CD4-positive, CD25-positive, alpha-beta regulatory T cell (primary cell): ENCODE results near the gene CORT. TPM values are rescaled to one million over a fixed set of nuclear protein-coding genes. Genes with fewer than 3 reads are reported as not detected.
"Not testable (repeated sequence)": the region's sequence is repeated elsewhere in the genome, so short reads cannot be mapped to it uniquely, and the experiment has no call there.

Experiments
- ATAC-seq, 2 donors: fragments of 150-1000 bp; cut with Tn5 transposase; one replicate each; pipeline ENCODE4 v1.10.0; 2021; ENCODE audit warnings: low read depth in 2 of 2, moderate number of reproducible peaks in 2 of 2, moderate library complexity in 1 of 2
- DNase-seq, 3 donors: peaks; one replicate each; pipeline versions ENCODE4 v3.0.0 to v3.0.0-alpha.2; 2012 to 2022; ENCODE audit warnings: mixed read lengths in 1 of 3
- H3K27ac ChIP-seq: one replicate; pipeline ENCODE4 v1.7.0; 2013; ENCODE audit warnings: mild to moderate bottlenecking, low read length; ENCODE audit not compliant: insufficient read depth, poor library complexity, severe bottlenecking
- H3K27me3 ChIP-seq: one replicate; pipeline ENCODE4 v1.7.0; 2013; ENCODE audit warnings: low read length; ENCODE audit not compliant: control insufficient read depth, insufficient read depth
- H3K36me3 ChIP-seq: one replicate; pipeline ENCODE4 v1.7.0; 2013; ENCODE audit warnings: mild to moderate bottlenecking, low read length, moderate library complexity; ENCODE audit not compliant: control insufficient read depth, insufficient read depth
- H3K4me1 ChIP-seq: 2 replicates; pipeline ENCODE4 v1.7.0; 2013; ENCODE audit warnings: mild to moderate bottlenecking, low read length; ENCODE audit not compliant: insufficient read depth, control insufficient read depth, poor library complexity, severe bottlenecking
- H3K4me3 ChIP-seq: one replicate; pipeline ENCODE4 v1.7.0; 2013; ENCODE audit warnings: low read depth, mild to moderate bottlenecking, low read length, moderate library complexity
- H3K9me3 ChIP-seq, 2 experiments: 1 replicate in 1 of 2; 2 replicates in 1 of 2; pipeline ENCODE4 v1.7.0; 2013; ENCODE audit warnings: low read length in 2 of 2, mild to moderate bottlenecking in 1 of 2, moderate library complexity in 1 of 2; ENCODE audit not compliant: control insufficient read depth in 2 of 2
- H3K27ac Mint-ChIP-seq, 3 donors: one replicate each; pipeline ENCODE4 v1.8.0; 2020 to 2022; ENCODE audit warnings: mild to moderate bottlenecking in 3 of 3, mixed read lengths in 3 of 3, moderate library complexity in 2 of 3
- H3K27me3 Mint-ChIP-seq: one replicate; pipeline ENCODE4 v1.8.0; 2022; ENCODE audit warnings: mild to moderate bottlenecking, mixed read lengths
- H3K36me3 Mint-ChIP-seq: one replicate; pipeline ENCODE4 v1.8.0; 2020; ENCODE audit warnings: mixed read lengths
- H3K4me1 Mint-ChIP-seq, 4 donors: one replicate each; pipeline ENCODE4 v1.8.0; 2020 to 2022; ENCODE audit warnings: mixed read lengths in 4 of 4, mild to moderate bottlenecking in 1 of 4
- H3K4me3 Mint-ChIP-seq, 4 donors: one replicate each; pipeline ENCODE4 v1.8.0; 2020 to 2022; ENCODE audit warnings: mild to moderate bottlenecking in 4 of 4, mixed read lengths in 4 of 4, moderate library complexity in 3 of 4
- H3K9me3 Mint-ChIP-seq, 7 donors: one replicate each; pipeline ENCODE4 v1.8.0; 2020 to 2022; ENCODE audit warnings: mixed read lengths in 7 of 7, mild to moderate bottlenecking in 3 of 7, moderate library complexity in 2 of 7
- polyA plus RNA-seq, 4 donors: library from polyadenylated mRNA; unstranded; fragments of 300-500 nt; fragmentation: Illumina TruSeq; gene quantifications; one replicate each; pipeline ENCODE4 v1.2.3, GENCODE V29; 2021
- total RNA-seq: library from RNA; stranded (reverse); gene quantifications from one replicate; pipeline ENCODE4 v1.2.3, GENCODE V29; 2022

The CORT gene
- total and polyA plus RNA-seq, 5 donors from 2014 or later, result not detected

GRCh38 chr1:10419351-10419750 lies 30.5 kb upstream of the CORT start:
- no peak overlapping the region for H3K4me3 Mint-ChIP-seq
- H3K4me1 Mint-ChIP-seq, result peaks cover 0 to 7% (median 0%) of the 10 kb centered on the region in 4 donors
- peak overlapping the region in 1 of 3 donors; percentile 42 for H3K27ac Mint-ChIP-seq
- H3K9me3 Mint-ChIP-seq, result no peaks in the 10 kb centered on the region
- DNase-seq, result no peak
- Histone ChIP-seq H3K4me1 (no peaks in the 10 kb centered on the region), H3K36me3 (peaks cover 35% of the 10 kb centered on the region), H3K27me3 (no peaks in the 10 kb centered on the region), H3K27ac (no peak overlapping the region), H3K4me3 (no peak overlapping the region), H3K9me3 (no peaks in the 10 kb centered on the region)
- no peak for ATAC-seq
- H3K36me3 Mint-ChIP-seq, result peaks cover 44% of the 10 kb centered on the region
- no peaks in the 10 kb centered on the region for H3K27me3 Mint-ChIP-seq

- Histone ChIP-seq H3K27ac (no peak overlapping the region), H3K9me3 (no peaks in the 10 kb centered on the region), H3K27me3 (no peaks in the 10 kb centered on the region), H3K36me3 (peaks cover 32% of the 10 kb centered on the region), H3K4me1 (no peaks in the 10 kb centered on the region), H3K4me3 (no peak overlapping the region)
- DNase-seq (no peak), ATAC-seq (no peak)
- Mint-ChIP-seq H3K9me3 (no peaks in the 10 kb centered on the region), H3K27me3 (no peaks in the 10 kb centered on the region), H3K36me3 (peaks cover 29% of the 10 kb centered on the region), H3K27ac (no peak overlapping the region), H3K4me3 (no peak overlapping the region), H3K4me1 (peaks cover 0 to 2% (median 0%) of the 10 kb centered on the region in 4 donors)
Measured at GRCh38 chr1:10421637-10422036, 28.2 kb upstream of the CORT start.

DNA sequence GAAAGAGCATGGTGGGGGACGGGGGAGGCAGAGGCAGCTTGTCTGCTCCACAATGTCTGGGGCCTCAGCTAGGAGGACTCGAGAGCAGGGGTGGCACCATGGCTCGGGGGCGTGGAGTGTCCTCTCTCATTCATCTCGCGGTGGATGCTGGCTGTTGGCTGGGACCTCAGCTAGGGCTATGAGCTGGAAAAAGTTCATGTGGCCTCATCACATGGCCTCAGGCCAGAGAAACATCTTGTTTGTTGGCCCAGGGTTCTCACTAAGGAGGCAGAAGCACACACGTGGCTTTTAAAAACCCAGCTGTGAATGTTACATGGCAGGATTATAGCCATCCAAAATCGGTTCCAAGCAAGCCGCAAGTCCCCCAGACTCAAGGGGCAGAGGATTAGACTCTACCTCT lies 25.8 kb upstream of the CORT start:
- Histone ChIP-seq H3K27me3 (no peaks in the 10 kb centered on the region), H3K9me3 (no peaks in the 10 kb centered on the region), H3K4me3 (no peak overlapping the region), H3K27ac (no peak overlapping the region), H3K4me1 (no peaks in the 10 kb centered on the region), H3K36me3 (peaks cover 12% of the 10 kb centered on the region)
- ATAC-seq (no peak), DNase-seq (no peak)
- Mint-ChIP-seq H3K4me3 (no peak overlapping the region), H3K36me3 (peaks cover 14% of the 10 kb centered on the region), H3K4me1 (peaks cover 2 to 6% (median 4%) of the 10 kb centered on the region in 4 donors), H3K27ac (peak overlapping the region in 1 of 3 donors; percentile 38), H3K9me3 (no peaks in the 10 kb centered on the region), H3K27me3 (no peaks in the 10 kb centered on the region)

DNA sequence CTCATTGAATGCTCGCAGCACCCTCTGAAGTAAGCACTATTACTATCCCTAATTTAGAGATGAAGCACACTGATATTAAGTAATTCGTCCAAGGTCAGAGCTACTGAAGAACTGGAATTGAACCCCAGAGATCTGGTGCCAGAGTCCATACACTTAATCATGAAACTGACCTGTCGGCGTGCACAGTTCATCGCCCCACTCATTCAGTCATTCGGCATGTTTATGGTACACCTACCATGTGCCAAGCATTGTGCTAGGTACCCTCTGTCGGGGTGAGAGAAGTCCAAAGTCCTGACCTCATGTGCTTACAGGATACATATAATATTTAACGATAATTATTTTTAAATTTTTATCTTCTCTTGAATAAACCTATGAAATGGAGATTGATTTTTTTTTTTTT lies 25.2 kb upstream of the CORT start:
- H3K4me1 ChIP-seq, result peaks cover 4% of the 10 kb centered on the region
- H3K9me3 ChIP-seq, result no peaks in the 10 kb centered on the region
- H3K27ac ChIP-seq, result no peak overlapping the region
- no peak for ATAC-seq
- Mint-ChIP-seq H3K9me3 (no peaks in the 10 kb centered on the region), H3K36me3 (peaks cover 8% of the 10 kb centered on the region), H3K27ac (no peak overlapping the region), H3K4me1 (peaks cover 2 to 8% (median 4%) of the 10 kb centered on the region in 4 donors), H3K27me3 (no peaks in the 10 kb centered on the region), H3K4me3 (no peak overlapping the region)
- no peaks in the 10 kb centered on the region for H3K27me3 ChIP-seq
- H3K4me3 ChIP-seq, result no peak overlapping the region
- no peak for DNase-seq
- peaks cover 6% of the 10 kb centered on the region for H3K36me3 ChIP-seq

GRCh38 chr1:10425826-10426534 lies 23.9 kb upstream of the CORT start:
- H3K27me3 Mint-ChIP-seq, H3K36me3 Mint-ChIP-seq, ATAC-seq, H3K9me3 ChIP-seq, H3K4me3 ChIP-seq, H3K27me3 ChIP-seq, H3K36me3 ChIP-seq, H3K27ac Mint-ChIP-seq, DNase-seq, H3K27ac ChIP-seq, H3K9me3 Mint-ChIP-seq, H3K4me3 Mint-ChIP-seq: not testable (repeated sequence)
- peaks cover 13% of the 10 kb centered on the region for H3K4me1 ChIP-seq
- peaks cover 6 to 16% (median 11%) of the 10 kb centered on the region in 4 donors for H3K4me1 Mint-ChIP-seq

GRCh38 chr1:10426535-10426848 lies 23.3 kb upstream of the CORT start:
- not testable (repeated sequence) for H3K4me3 Mint-ChIP-seq, ATAC-seq, H3K27me3 ChIP-seq

GRCh38 chr1:10428984-10429383 lies 20.8 kb upstream of the CORT start:
- DNase-seq (no peak), ATAC-seq (no peak)
- peaks cover 6 to 26% (median 17%) of the 10 kb centered on the region in 4 donors for H3K4me1 Mint-ChIP-seq
- H3K4me1 ChIP-seq, result peaks cover 19% of the 10 kb centered on the region
- peak overlapping the region in 2 of 4 donors; percentile 85 to 92 for H3K4me3 Mint-ChIP-seq
- H3K9me3 ChIP-seq, result no peaks in the 10 kb centered on the region
- no peaks in the 10 kb centered on the region for H3K36me3 Mint-ChIP-seq
- H3K27me3 ChIP-seq, result no peaks in the 10 kb centered on the region
- H3K36me3 ChIP-seq, result no peaks in the 10 kb centered on the region
- no peaks in the 10 kb centered on the region for H3K27me3 Mint-ChIP-seq
- peak overlapping the region in 2 of 3 donors; percentile 88 to 92 for H3K27ac Mint-ChIP-seq
- no peak overlapping the region for H3K27ac ChIP-seq
- H3K4me3 ChIP-seq, result no peak overlapping the region
- no peaks in the 10 kb centered on the region for H3K9me3 Mint-ChIP-seq

More at GRCh38 chr1:10426535-10426848, 23.3 kb upstream of the CORT start:
- H3K27ac ChIP-seq, H3K36me3 ChIP-seq, H3K27me3 Mint-ChIP-seq, H3K4me3 ChIP-seq, DNase-seq, H3K27ac Mint-ChIP-seq, H3K36me3 Mint-ChIP-seq, H3K9me3 ChIP-seq, H3K9me3 Mint-ChIP-seq: not testable (repeated sequence)
- peaks cover 18% of the 10 kb centered on the region for H3K4me1 ChIP-seq
- peaks cover 6 to 21% (median 15%) of the 10 kb centered on the region in 4 donors for H3K4me1 Mint-ChIP-seq

GRCh38 chr1:10429868-10430215 lies 20.0 kb upstream of the CORT start:
- no peak for DNase-seq
- no peaks in the 10 kb centered on the region for H3K27me3 ChIP-seq
- no peaks in the 10 kb centered on the region for H3K9me3 Mint-ChIP-seq
- peaks cover 19% of the 10 kb centered on the region for H3K4me1 ChIP-seq
- no peaks in the 10 kb centered on the region for H3K9me3 ChIP-seq
- H3K4me3 ChIP-seq, result peak overlapping the region; percentile 85
- no peaks in the 10 kb centered on the region for H3K36me3 ChIP-seq
- no peak for ATAC-seq
- H3K27me3 Mint-ChIP-seq, result no peaks in the 10 kb centered on the region
- peak overlapping the region; percentile 85 to 94 (median 90) for H3K4me3 Mint-ChIP-seq
- H3K27ac Mint-ChIP-seq, result peak overlapping the region; percentile 92 to 95 (median 94)
- peaks cover 11 to 28% (median 19%) of the 10 kb centered on the region in 4 donors for H3K4me1 Mint-ChIP-seq
- peak overlapping the region; percentile 85 for H3K27ac ChIP-seq
- H3K36me3 Mint-ChIP-seq, result no peaks in the 10 kb centered on the region
